ENCODE data around the gene TGIF1.

DNA sequence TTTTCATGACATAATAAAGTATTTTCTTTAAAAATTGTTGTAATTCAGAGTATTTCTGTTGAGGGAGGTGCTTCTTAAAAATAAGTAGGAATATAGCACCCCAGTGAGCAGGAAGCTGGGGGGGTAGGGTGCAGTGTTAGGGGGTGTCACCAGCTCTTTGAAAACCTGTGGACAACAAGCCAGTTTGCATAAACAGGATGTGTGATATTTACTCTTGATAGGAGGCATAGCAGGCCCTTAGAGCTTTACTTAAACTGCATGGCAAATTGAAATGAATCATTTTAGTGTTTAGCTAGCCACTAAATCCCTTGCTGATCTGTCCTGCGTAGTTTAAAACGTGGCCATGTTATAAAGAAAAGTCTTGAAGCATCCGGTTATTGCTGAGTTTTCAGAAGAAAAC, 8.4 kb downstream of the TGIF1 start:
- TF ChIP-seq, protein P1, sequence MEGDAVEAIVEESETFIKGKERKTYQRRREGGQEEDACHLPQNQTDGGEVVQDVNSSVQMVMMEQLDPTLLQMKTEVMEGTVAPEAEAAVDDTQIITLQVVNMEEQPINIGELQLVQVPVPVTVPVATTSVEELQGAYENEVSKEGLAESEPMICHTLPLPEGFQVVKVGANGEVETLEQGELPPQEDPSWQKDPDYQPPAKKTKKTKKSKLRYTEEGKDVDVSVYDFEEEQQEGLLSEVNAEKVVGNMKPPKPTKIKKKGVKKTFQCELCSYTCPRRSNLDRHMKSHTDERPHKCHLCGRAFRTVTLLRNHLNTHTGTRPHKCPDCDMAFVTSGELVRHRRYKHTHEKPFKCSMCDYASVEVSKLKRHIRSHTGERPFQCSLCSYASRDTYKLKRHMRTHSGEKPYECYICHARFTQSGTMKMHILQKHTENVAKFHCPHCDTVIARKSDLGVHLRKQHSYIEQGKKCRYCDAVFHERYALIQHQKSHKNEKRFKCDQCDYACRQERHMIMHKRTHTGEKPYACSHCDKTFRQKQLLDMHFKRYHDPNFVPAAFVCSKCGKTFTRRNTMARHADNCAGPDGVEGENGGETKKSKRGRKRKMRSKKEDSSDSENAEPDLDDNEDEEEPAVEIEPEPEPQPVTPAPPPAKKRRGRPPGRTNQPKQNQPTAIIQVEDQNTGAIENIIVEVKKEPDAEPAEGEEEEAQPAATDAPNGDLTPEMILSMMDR (conservative IDR thresholded peaks at IDR 0.05), result no peak
- no peak for TF ChIP-seq ZFX (IDR thresholded peaks at IDR 0.05)

All from C4-2B (cell line).